LNCaP clone FGC (cell line): ENCODE results near the gene KCTD8.

Experiments used
- DNase-seq: peaks from one replicate; pipeline ENCODE4 v3.0.0-alpha.2; 2011; ENCODE audit warnings: low read depth
- H3K4me3 ChIP-seq: 2 replicates; pipeline ENCODE4 v1.5.1; 2011; ENCODE audit warnings: mild to moderate bottlenecking, low read depth, low read length, control low read depth
- CTCF ChIP-seq: IDR thresholded peaks from 2 replicates; pipeline ENCODE4 v1.5.1; 2012; ENCODE audit warnings: mild to moderate bottlenecking; ENCODE audit not compliant: control insufficient read depth, insufficient read depth; ENCODE audit errors: extremely low read depth

KCTD8 gene

GRCh38 chr4:44279066-44279465 is 169.5 kb downstream of the KCTD8 start:
- no peak for TF ChIP-seq CTCF
- DNase-seq = no peak
- no peak overlapping the region for H3K4me3 ChIP-seq

- TF ChIP-seq CTCF = no peak
- DNase-seq = no peak
These were observed 191.1 kb downstream of the KCTD8 start for GRCh38 chr4:44257461-44257860.

GRCh38 chr4:44256414-44256813 is 192.2 kb downstream of the KCTD8 start:
- DNase-seq = no peak
- no peak overlapping the region for H3K4me3 ChIP-seq
- no peak for TF ChIP-seq CTCF

More at GRCh38 chr4:44257461-44257860, 191.1 kb downstream of the KCTD8 start:
- no peak overlapping the region for H3K4me3 ChIP-seq

GRCh38 chr4:44237643-44238042 is 211.0 kb downstream of the KCTD8 start:
- H3K4me3 ChIP-seq = no peak overlapping the region
- DNase-seq = no peak
- no peak for TF ChIP-seq CTCF

- TF ChIP-seq CTCF = no peak
- no peak for DNase-seq
These were observed 212.7 kb downstream of the KCTD8 start for GRCh38 chr4:44235897-44236296.

GRCh38 chr4:44232262-44232661 is 216.3 kb downstream of the KCTD8 start:
- TF ChIP-seq CTCF = no peak
- no peak overlapping the region for H3K4me3 ChIP-seq
- DNase-seq = no peak

More at GRCh38 chr4:44235897-44236296, 212.7 kb downstream of the KCTD8 start:
- no peak overlapping the region for H3K4me3 ChIP-seq

- DNase-seq = no peak
- no peak overlapping the region for H3K4me3 ChIP-seq
- TF ChIP-seq CTCF = no peak
These were observed 217.6 kb downstream of the KCTD8 start for GRCh38 chr4:44231006-44231405.
